HEK293 (cell line): ENCODE measurements around the gene PCP2.
A peak's percentile ranks its signal among the peaks of the same experiment; 100 is the strongest.

ENCODE experiments used
- CTCF ChIA-PET: fragments of 350-600 bp; formaldehyde crosslinking; extraction: SDS; loops from one replicate; lab custom pipeline; 2021; ENCODE audit warnings: antibody characterized with exemption; lab: Yijun Ruan, JAX
- POLR2A ChIA-PET: fragments of 300-600 bp; formaldehyde crosslinking; extraction: SDS; loops from one replicate; lab custom pipeline; 2020; ENCODE audit warnings: antibody characterized with exemption, inconsistent platforms; lab: Yijun Ruan, JAX
- H3K27ac ChIP-seq: fragments of 200-500 bp; sonication (Bioruptor generic); 2 replicates; pipeline ENCODE4 v1.5.1; 2014; ENCODE audit warnings: low read depth, low read length, control low read depth, inconsistent platforms; ENCODE audit errors: extremely low read depth
- H3K36me3 ChIP-seq, 2 experiments: fragments of 200-500 bp in 1 of 2; sonication (Bioruptor generic) in 1 of 2; 1 replicate in 1 of 2; 2 replicates in 1 of 2; pipeline ENCODE4 v1.5.1; 2014 to 2017; ENCODE audit warnings: inconsistent platforms in 2 of 2, low read length in 2 of 2; ENCODE audit not compliant: control insufficient read depth in 2 of 2, insufficient read depth in 1 of 2
- H3K4me1 ChIP-seq: fragments of 200-500 bp; sonication (Bioruptor generic); 2 replicates; pipeline ENCODE4 v1.5.1; 2014; ENCODE audit warnings: mild to moderate bottlenecking, low read length, inconsistent platforms; ENCODE audit not compliant: control insufficient read depth, insufficient read depth
- H3K4me3 ChIP-seq: 2 replicates; pipeline ENCODE4 v1.5.1; 2011; ENCODE audit warnings: low read depth, mild to moderate bottlenecking, control low read depth, low read length, moderate library complexity
- H3K9me3 ChIP-seq: fragments of 200-500 bp; sonication (Bioruptor generic); 2 replicates; pipeline ENCODE4 v1.5.1; 2014; ENCODE audit warnings: low read depth, low read length, inconsistent platforms; ENCODE audit not compliant: control insufficient read depth, insufficient read depth
- SCRT2 ChIP-seq: fragments of 450-650 bp; formaldehyde crosslinking; IDR thresholded peaks from 2 replicates; pipeline ENCODE4 v1.5.1; 2016; ENCODE audit warnings: missing biosample characterization, missing genetic modification characterization
- ZFHX2 ChIP-seq: fragments of 450-650 bp; formaldehyde crosslinking; conservative IDR thresholded peaks from 2 replicates; pipeline ENCODE4 v1.5.1; 2016; ENCODE audit warnings: missing biosample characterization, missing genetic modification characterization
- ZNF433 ChIP-seq: fragments of 450-650 bp; formaldehyde crosslinking; IDR thresholded peaks from 2 replicates; pipeline ENCODE4 v1.5.1; 2016; ENCODE audit warnings: missing biosample characterization, missing genetic modification characterization, low read depth
- ZNF48 ChIP-seq: fragments of 450-650 bp; formaldehyde crosslinking; IDR thresholded peaks from 2 replicates; pipeline ENCODE4 v1.5.1; 2016; ENCODE audit warnings: missing biosample characterization, missing genetic modification characterization
- ZNF558 ChIP-seq: fragments of 450-650 bp; formaldehyde crosslinking; IDR thresholded peaks from 2 replicates; pipeline ENCODE4 v1.5.1; 2016; ENCODE audit warnings: missing biosample characterization, missing genetic modification characterization
- ZNF560 ChIP-seq: fragments of 450-650 bp; formaldehyde crosslinking; IDR thresholded peaks from 2 replicates; pipeline ENCODE4 v1.5.1; 2017; ENCODE audit warnings: missing biosample characterization, missing genetic modification characterization, borderline replicate concordance
- ZNF610 ChIP-seq: fragments of 450-650 bp; formaldehyde crosslinking; IDR thresholded peaks from 2 replicates; pipeline ENCODE4 v1.5.1; 2016; ENCODE audit warnings: missing biosample characterization, missing genetic modification characterization, borderline replicate concordance
- ZNF830 ChIP-seq: fragments of 450-650 bp; IDR thresholded peaks from 2 replicates; pipeline ENCODE4 v1.5.0; 2018; ENCODE audit warnings: missing biosample characterization, missing genetic modification characterization, low read depth, mild to moderate bottlenecking, moderate library complexity
- ZSCAN23 ChIP-seq: fragments of 450-650 bp; formaldehyde crosslinking; IDR thresholded peaks from 2 replicates; pipeline ENCODE4 v1.5.1; 2016; ENCODE audit warnings: missing biosample characterization, missing genetic modification characterization
- TF ChIP-seq, protein P1 (sequence below): fragments of 450-650 bp; formaldehyde crosslinking; IDR thresholded peaks from 2 replicates; pipeline ENCODE4 v1.5.1; 2016; ENCODE audit warnings: missing biosample characterization, missing genetic modification characterization
- TF ChIP-seq, protein P2 (sequence below): fragments of 450-650 bp; formaldehyde crosslinking; IDR thresholded peaks from 2 replicates; pipeline ENCODE4 v1.5.1; 2016; ENCODE audit warnings: missing biosample characterization, missing genetic modification characterization
- TF ChIP-seq, protein P3 (sequence below): fragments of 450-650 bp; formaldehyde crosslinking; IDR thresholded peaks from 2 replicates; pipeline ENCODE4 v1.5.1; 2016; ENCODE audit warnings: missing biosample characterization, missing genetic modification characterization, borderline replicate concordance
- TF ChIP-seq, protein P4 (sequence below): fragments of 450-650 bp; formaldehyde crosslinking; IDR thresholded peaks from 2 replicates; pipeline ENCODE4 v1.5.1; 2017; ENCODE audit warnings: missing biosample characterization, missing genetic modification characterization

The PCP2 gene

DNA sequence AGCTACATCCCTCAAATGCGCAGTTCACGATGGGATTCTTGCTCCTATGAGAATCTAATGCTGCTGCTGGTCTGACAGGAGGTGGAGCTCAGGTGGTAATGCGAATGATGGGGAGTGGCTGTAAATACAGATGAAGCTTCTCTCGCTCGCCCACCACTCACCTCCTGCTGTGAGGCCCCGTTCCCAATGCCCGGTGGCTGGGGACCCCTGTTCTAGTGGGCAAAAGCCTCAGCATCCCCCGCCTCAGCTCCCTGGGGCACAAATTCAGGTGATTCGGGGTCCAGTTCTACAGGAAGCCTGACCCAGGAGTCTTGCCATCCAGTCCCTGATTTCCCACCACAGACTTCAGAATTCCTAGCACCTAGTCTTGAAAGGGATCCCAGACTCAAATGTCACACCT is 39.0 kb upstream of the PCP2 start:
- CTCF ChIA-PET = interaction anchor here (1.0 kb wide), 1 partner anchor 809 kb away, joined by 3 read pairs; no protein-coding TSS in a partner anchor

DNA sequence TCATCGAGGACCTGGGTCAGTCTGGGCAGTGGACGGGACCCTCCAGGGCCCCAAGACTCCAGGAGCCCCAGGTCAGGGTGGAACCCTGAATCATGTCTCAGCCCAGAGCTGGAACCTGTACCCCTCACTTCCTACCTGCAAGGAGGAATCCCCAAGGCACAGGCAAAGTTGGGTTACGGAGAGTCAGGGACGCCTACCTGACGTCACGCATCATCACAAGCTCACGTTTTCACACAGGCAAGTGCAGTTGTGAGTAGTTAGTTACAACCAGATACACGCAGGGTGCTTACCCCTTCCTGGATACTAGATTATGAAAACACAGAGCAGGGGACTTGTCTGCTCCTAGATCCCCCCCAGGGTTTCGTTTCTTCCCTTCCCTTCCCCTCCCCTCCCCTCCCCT is 37.3 kb upstream of the PCP2 start:
- CTCF ChIA-PET = interaction anchor here (1.5 kb wide), 1 partner anchor 10 kb away, joined by 6 read pairs; the partner anchor contains the start of gene TRAPPC5
- no peak overlapping the region for H3K27ac ChIP-seq
- POLR2A ChIA-PET = no interaction called here

More for the DNA sequence above, 39.0 kb upstream of the PCP2 start:
- POLR2A ChIA-PET = interaction anchor here (1.2 kb wide), 1 partner anchor 8 kb away, joined by 3 read pairs; the partner anchor contains the start of gene TRAPPC5
- no peaks in the 10 kb centered on the region for H3K36me3 ChIP-seq
- TF ChIP-seq ZSCAN23 (no peak), ZNF560 (tag by site-specific recombination) (no peak), ZFHX2 (no peak), ZNF610 (tag by site-specific recombination) (peak; percentile 84; the same call in 1 of the 2 replicates)
- TF ChIP-seq, all 188 proteins: peak for 1
- Histone ChIP-seq H3K4me1 (no peaks in the 10 kb centered on the region), H3K9me3 (no peaks in the 10 kb centered on the region), H3K4me3 (no peak overlapping the region), H3K27ac (no peak overlapping the region)

More for the DNA sequence above, 37.3 kb upstream of the PCP2 start:
- H3K36me3 ChIP-seq = no peaks in the 10 kb centered on the region
- H3K4me1 ChIP-seq = no peaks in the 10 kb centered on the region
- H3K9me3 ChIP-seq = no peaks in the 10 kb centered on the region
- H3K4me3 ChIP-seq = no peak overlapping the region
- TF ChIP-seq ZNF48 (tag by site-specific recombination) = no peak
- TF ChIP-seq ZNF558 = no peak
- TF ChIP-seq, protein P1, sequence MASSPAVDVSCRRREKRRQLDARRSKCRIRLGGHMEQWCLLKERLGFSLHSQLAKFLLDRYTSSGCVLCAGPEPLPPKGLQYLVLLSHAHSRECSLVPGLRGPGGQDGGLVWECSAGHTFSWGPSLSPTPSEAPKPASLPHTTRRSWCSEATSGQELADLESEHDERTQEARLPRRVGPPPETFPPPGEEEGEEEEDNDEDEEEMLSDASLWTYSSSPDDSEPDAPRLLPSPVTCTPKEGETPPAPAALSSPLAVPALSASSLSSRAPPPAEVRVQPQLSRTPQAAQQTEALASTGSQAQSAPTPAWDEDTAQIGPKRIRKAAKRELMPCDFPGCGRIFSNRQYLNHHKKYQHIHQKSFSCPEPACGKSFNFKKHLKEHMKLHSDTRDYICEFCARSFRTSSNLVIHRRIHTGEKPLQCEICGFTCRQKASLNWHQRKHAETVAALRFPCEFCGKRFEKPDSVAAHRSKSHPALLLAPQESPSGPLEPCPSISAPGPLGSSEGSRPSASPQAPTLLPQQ = no peak
- TF ChIP-seq, protein P2, sequence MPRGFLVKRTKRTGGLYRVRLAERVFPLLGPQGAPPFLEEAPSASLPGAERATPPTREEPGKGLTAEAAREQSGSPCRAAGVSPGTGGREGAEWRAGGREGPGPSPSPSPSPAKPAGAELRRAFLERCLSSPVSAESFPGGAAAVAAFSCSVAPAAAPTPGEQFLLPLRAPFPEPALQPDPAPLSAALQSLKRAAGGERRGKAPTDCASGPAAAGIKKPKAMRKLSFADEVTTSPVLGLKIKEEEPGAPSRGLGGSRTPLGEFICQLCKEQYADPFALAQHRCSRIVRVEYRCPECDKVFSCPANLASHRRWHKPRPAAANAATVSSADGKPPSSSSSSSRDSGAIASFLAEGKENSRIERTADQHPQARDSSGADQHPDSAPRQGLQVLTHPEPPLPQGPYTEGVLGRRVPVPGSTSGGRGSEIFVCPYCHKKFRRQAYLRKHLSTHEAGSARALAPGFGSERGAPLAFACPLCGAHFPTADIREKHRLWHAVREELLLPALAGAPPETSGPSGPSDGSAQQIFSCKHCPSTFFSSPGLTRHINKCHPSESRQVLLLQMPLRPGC = no peak
- TF ChIP-seq, protein P3, sequence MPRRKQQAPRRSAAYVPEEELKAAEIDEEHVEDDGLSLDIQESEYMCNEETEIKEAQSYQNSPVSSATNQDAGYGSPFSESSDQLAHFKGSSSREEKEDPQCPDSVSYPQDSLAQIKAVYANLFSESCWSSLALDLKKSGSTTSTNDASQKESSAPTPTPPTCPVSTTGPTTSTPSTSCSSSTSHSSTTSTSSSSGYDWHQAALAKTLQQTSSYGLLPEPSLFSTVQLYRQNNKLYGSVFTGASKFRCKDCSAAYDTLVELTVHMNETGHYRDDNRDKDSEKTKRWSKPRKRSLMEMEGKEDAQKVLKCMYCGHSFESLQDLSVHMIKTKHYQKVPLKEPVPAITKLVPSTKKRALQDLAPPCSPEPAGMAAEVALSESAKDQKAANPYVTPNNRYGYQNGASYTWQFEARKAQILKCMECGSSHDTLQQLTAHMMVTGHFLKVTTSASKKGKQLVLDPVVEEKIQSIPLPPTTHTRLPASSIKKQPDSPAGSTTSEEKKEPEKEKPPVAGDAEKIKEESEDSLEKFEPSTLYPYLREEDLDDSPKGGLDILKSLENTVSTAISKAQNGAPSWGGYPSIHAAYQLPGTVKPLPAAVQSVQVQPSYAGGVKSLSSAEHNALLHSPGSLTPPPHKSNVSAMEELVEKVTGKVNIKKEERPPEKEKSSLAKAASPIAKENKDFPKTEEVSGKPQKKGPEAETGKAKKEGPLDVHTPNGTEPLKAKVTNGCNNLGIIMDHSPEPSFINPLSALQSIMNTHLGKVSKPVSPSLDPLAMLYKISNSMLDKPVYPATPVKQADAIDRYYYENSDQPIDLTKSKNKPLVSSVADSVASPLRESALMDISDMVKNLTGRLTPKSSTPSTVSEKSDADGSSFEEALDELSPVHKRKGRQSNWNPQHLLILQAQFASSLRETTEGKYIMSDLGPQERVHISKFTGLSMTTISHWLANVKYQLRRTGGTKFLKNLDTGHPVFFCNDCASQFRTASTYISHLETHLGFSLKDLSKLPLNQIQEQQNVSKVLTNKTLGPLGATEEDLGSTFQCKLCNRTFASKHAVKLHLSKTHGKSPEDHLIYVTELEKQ (tag by site-specific recombination) = no peak
- TF ChIP-seq, protein P4, sequence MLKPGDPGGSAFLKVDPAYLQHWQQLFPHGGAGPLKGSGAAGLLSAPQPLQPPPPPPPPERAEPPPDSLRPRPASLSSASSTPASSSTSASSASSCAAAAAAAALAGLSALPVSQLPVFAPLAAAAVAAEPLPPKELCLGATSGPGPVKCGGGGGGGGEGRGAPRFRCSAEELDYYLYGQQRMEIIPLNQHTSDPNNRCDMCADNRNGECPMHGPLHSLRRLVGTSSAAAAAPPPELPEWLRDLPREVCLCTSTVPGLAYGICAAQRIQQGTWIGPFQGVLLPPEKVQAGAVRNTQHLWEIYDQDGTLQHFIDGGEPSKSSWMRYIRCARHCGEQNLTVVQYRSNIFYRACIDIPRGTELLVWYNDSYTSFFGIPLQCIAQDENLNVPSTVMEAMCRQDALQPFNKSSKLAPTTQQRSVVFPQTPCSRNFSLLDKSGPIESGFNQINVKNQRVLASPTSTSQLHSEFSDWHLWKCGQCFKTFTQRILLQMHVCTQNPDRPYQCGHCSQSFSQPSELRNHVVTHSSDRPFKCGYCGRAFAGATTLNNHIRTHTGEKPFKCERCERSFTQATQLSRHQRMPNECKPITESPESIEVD = no peak
- TF ChIP-seq SCRT2 = no peak
- TF ChIP-seq ZNF830 (tag by site-specific recombination) = no peak
- TF ChIP-seq ZNF433 (tag by site-specific recombination) = no peak
